Measurements from ENCODE around the gene S100A16.

- TF ChIP-seq CTCF (conservative IDR thresholded peaks at IDR 0.05 in 1 of 2, IDR thresholded peaks at IDR 0.05 in 1 of 2; ENCODE audit: extremely low read depth in 1 of 2, insufficient read depth in 1 of 2, low read depth in 1 of 2, low read length in 2 of 2), result no peak
- no peak for TF ChIP-seq EZH2 (IDR thresholded peaks at IDR 0.05; ENCODE audit: borderline replicate concordance, low read length)
These were observed 21.1 kb upstream of the S100A16 start, which contains the start of gene CHTOP for GRCh38 chr1:153633754-153634665.
